ENCODE results near the gene CXXC4.
A peak's percentile ranks its signal among the peaks of the same experiment; 100 is the strongest.

Gene CXXC4

GRCh38 chr4:104494822-104495559, at the start of gene CXXC4:
TSS of gene CXXC4 (minus strand) at chr4:104494894. CDS start at chr4:104491802, 3,092 bp downstream.
- DNase-seq (ENCODE audit: low read depth) = peak; percentile 61

GRCh38 chr4:104533156-104533555, 38.5 kb upstream of the CXXC4 start:
- no peak for DNase-seq (ENCODE audit: low read depth)

GRCh38 chr4:104532677-104533076, 38.0 kb upstream of the CXXC4 start:
- no peak for DNase-seq (ENCODE audit: low read depth)

GRCh38 chr4:104531390-104531789, 36.7 kb upstream of the CXXC4 start:
- no peak for DNase-seq (ENCODE audit: low read depth)

- no peak for DNase-seq (ENCODE audit: low read depth)
Measured at GRCh38 chr4:104530426-104530825, 35.7 kb upstream of the CXXC4 start.

GRCh38 chr4:104524591-104524990, 29.9 kb upstream of the CXXC4 start:
- DNase-seq (ENCODE audit: low read depth) = peak; percentile 9

- no peak for DNase-seq (ENCODE audit: low read depth)
Measured at GRCh38 chr4:104524026-104524425, 29.3 kb upstream of the CXXC4 start.

GRCh38 chr4:104519588-104519987, 24.9 kb upstream of the CXXC4 start:
- DNase-seq (ENCODE audit: low read depth) = no peak

- DNase-seq (ENCODE audit: low read depth) = no peak
Measured at GRCh38 chr4:104516884-104517283, 22.2 kb upstream of the CXXC4 start.

- no peak for DNase-seq (ENCODE audit: low read depth)
Measured at GRCh38 chr4:104508224-104508623, 13.5 kb upstream of the CXXC4 start.

GRCh38 chr4:104507112-104507511, 12.4 kb upstream of the CXXC4 start:
- no peak for DNase-seq (ENCODE audit: low read depth)

GRCh38 chr4:104504536-104504935, 9.8 kb upstream of the CXXC4 start:
- DNase-seq (ENCODE audit: low read depth) = no peak

GRCh38 chr4:104502471-104502870, 7.8 kb upstream of the CXXC4 start:
- no peak for DNase-seq (ENCODE audit: low read depth)

- no peak for DNase-seq (ENCODE audit: low read depth)
Measured at GRCh38 chr4:104501290-104501689, 6.6 kb upstream of the CXXC4 start.

GRCh38 chr4:104500442-104500841, 5.7 kb upstream of the CXXC4 start:
- no peak for DNase-seq (ENCODE audit: low read depth)

GRCh38 chr4:104494185-104494584, 509 bp downstream of the CXXC4 start:
- DNase-seq (ENCODE audit: low read depth) = no peak

- DNase-seq (ENCODE audit: low read depth) = no peak
Measured at GRCh38 chr4:104493081-104493831, 1.4 kb downstream of the CXXC4 start.

- no peak for DNase-seq (ENCODE audit: low read depth)
Measured at GRCh38 chr4:104492183-104492771, 2.4 kb downstream of the CXXC4 start.

GRCh38 chr4:104491481-104492182, 3.1 kb downstream of the CXXC4 start:
- DNase-seq (ENCODE audit: low read depth) = peak; percentile 19

- peak; percentile 36 for DNase-seq (ENCODE audit: low read depth)
Measured at GRCh38 chr4:104490770-104491480, 3.8 kb downstream of the CXXC4 start.

- no peak for DNase-seq (ENCODE audit: low read depth)
Measured at GRCh38 chr4:104490096-104490769, 4.5 kb downstream of the CXXC4 start.

All from amniotic epithelial cell (primary cell).